K562 (cell line): ENCODE data around the gene CIAO2B. TPM values are rescaled to one million over a fixed set of nuclear protein-coding genes. Genes with fewer than 3 reads are reported as not detected.

Experiments used
- ATAC-seq: fragments of 200-7000 bp; cut with Tn5 transposase; 3 replicates; pipeline ENCODE4 v1.9.1; 2020; ENCODE audit warnings: moderate library complexity
- BruUV-seq: library from RNA; stranded (reverse); fragments of 400-500 nt; replicated peaks from 2 replicates; lab custom pipeline; 2021; lab: Mats Ljungman, UMichigan
- CTCF ChIA-PET: fragments of 300-600 bp; formaldehyde crosslinking; extraction: SDS; loops from one replicate; lab custom pipeline; 2021; ENCODE audit warnings: low intra/inter-chr PET ratio; lab: Yijun Ruan, JAX
- POLR2A ChIA-PET: fragments of 300-600, 350-650 bp; sonication (Branson Sonifier 250); formaldehyde crosslinking; extraction: SDS; loops from one replicate; lab custom pipeline; 2021; ENCODE audit warnings: antibody characterized with exemption, inconsistent platforms; lab: Yijun Ruan, JAX
- DNase-seq, 4 experiments: peaks; one replicate each; pipeline versions ENCODE4 v3.0.0 to v3.0.0-alpha.2; 2011 to 2018; ENCODE audit warnings: low spot score in 3 of 4, mixed read lengths in 3 of 4; ENCODE audit errors: extremely low read depth in 1 of 4
- FAIRE-seq: peaks from 2 replicates; lab custom pipeline; 2011; peaks lifted over from hg19 to GRCh38; lab: Jason Lieb, UNC
- H2AFZ ChIP-seq: 2 replicates; pipeline ENCODE4 v1.6.0; 2011; ENCODE audit warnings: low read depth, low read length, control low read depth, inconsistent platforms
- H3K27ac ChIP-seq: fragments of 200-600 bp; 3 replicates; pipeline ENCODE4 v1.8.0; 2011; ENCODE audit warnings: low read depth, mild to moderate bottlenecking, control low read depth, inconsistent platforms, low read length, moderate library complexity, mixed read lengths; ENCODE audit errors: extremely low read depth
- H3K27me3 ChIP-seq, 2 experiments: fragments of 300-600 bp in 1 of 2; 2 replicates in 1 of 2; 3 replicates in 1 of 2; pipeline versions ENCODE4 v1.6.0 to v1.8.0; 2011; ENCODE audit warnings: inconsistent platforms in 2 of 2, low read length in 2 of 2, mild to moderate bottlenecking in 1 of 2, mixed read lengths in 1 of 2, moderate library complexity in 1 of 2; ENCODE audit not compliant: control insufficient read depth in 2 of 2, insufficient read depth in 2 of 2
- H3K36me3 ChIP-seq: fragments of 300-600 bp; 3 replicates; pipeline ENCODE4 v1.8.0; 2011; ENCODE audit warnings: mild to moderate bottlenecking, low read length, inconsistent platforms; ENCODE audit not compliant: control insufficient read depth, insufficient read depth
- H3K4me1 ChIP-seq, 2 experiments: fragments of 200-600 bp in 1 of 2; replicated peaks in 1 of 2; 2 replicates in 1 of 2; 3 replicates in 1 of 2; pipeline versions ENCODE4 v1.5.1 to v1.8.0; 2011; ENCODE audit warnings: inconsistent platforms in 2 of 2, low read length in 2 of 2, mild to moderate bottlenecking in 1 of 2, mixed read lengths in 1 of 2, moderate library complexity in 1 of 2; ENCODE audit not compliant: control insufficient read depth in 2 of 2, insufficient read depth in 2 of 2
- H3K4me2 ChIP-seq: 2 replicates; pipeline ENCODE4 v1.6.1; 2011; ENCODE audit warnings: low read length, control low read depth, inconsistent platforms, mixed read lengths; ENCODE audit not compliant: insufficient read depth
- H3K4me3 ChIP-seq: fragments of 200-600 bp; sonication (generic), shearing (Covaris generic); 2 replicates; pipeline ENCODE4 v1.5.1; 2016; ENCODE audit warnings: control low read depth, inconsistent platforms
- H3K79me2 ChIP-seq: fragments of 200-600 bp; 3 replicates; pipeline ENCODE4 v1.8.0; 2011; ENCODE audit warnings: low read length, inconsistent platforms; ENCODE audit not compliant: control insufficient read depth, insufficient read depth
- H3K9ac ChIP-seq, 2 experiments: 2 replicates each; pipeline versions ENCODE4 v1.6.0 to v1.6.1; 2011; ENCODE audit warnings: low read depth in 2 of 2, low read length in 2 of 2, control low read depth in 1 of 2, inconsistent platforms in 1 of 2, mild to moderate bottlenecking in 1 of 2, mixed read lengths in 1 of 2; ENCODE audit not compliant: insufficient read depth in 1 of 2
- H3K9me1 ChIP-seq: one replicate; pipeline ENCODE4 v1.6.0; 2011; ENCODE audit warnings: inconsistent platforms, mild to moderate bottlenecking, low read length, moderate library complexity; ENCODE audit not compliant: control insufficient read depth, insufficient read depth
- H3K9me3 ChIP-seq: replicated peaks from 2 replicates; pipeline ENCODE4 v1.5.1; 2011; ENCODE audit warnings: low read depth, low read length, inconsistent platforms; ENCODE audit not compliant: control insufficient read depth, insufficient read depth
- H4K20me1 ChIP-seq: replicated peaks from 2 replicates; pipeline ENCODE4 v1.6.1; 2011; ENCODE audit warnings: low read length, inconsistent platforms, mixed read lengths; ENCODE audit not compliant: control insufficient read depth, insufficient read depth
- RBM25 ChIP-seq: fragments of 200-400 bp; formaldehyde crosslinking; IDR thresholded peaks from 2 replicates; pipeline ENCODE4 v1.6.1; 2018; ENCODE audit warnings: low read length, low read depth, moderate library complexity; ENCODE audit not compliant: severe bottlenecking
- ZNF121 ChIP-seq: sonication (generic); formaldehyde crosslinking; conservative IDR thresholded peaks from 2 replicates; pipeline ENCODE4 v1.8.0; 2022; ENCODE audit warnings: missing genetic modification reagents
- ZNF407 ChIP-seq: fragments of 450-650 bp; IDR thresholded peaks from 2 replicates; pipeline ENCODE4 v1.6.1; 2016; ENCODE audit warnings: low read depth
- ZNF41 ChIP-seq: fragments of 250-450 bp; sonication (Bioruptor Pico); conservative IDR thresholded peaks from 2 replicates; pipeline ENCODE4 v1.4.0; 2020; ENCODE audit warnings: mild to moderate bottlenecking
- ZNF511 ChIP-seq: sonication (generic); formaldehyde crosslinking; IDR thresholded peaks from 2 replicates; pipeline ENCODE4 v1.8.0; 2022; ENCODE audit warnings: mild to moderate bottlenecking, missing genetic modification reagents
- WGBS: fragments of 100-300 bp; shearing (Covaris generic); methylation state at CpG from one replicate; pipeline ENCODE4 v1.1.6; 2016; ENCODE audit warnings: low coverage, mixed read lengths; ENCODE audit not compliant: insufficient coverage; ENCODE audit errors: missing lambda C conversion rate; 5-methylcytosine and 5-hydroxymethylcytosine counted together
- in situ Hi-C: fragments of 300-500 bp; cut with MboI; formaldehyde crosslinking; loops from 4 replicates; pipeline ENCODE4 v1.15.0; 2018; ENCODE audit warnings: inconsistent platforms, mixed read lengths
- intact Hi-C: fragments of 100-400 bp; cut with micrococcal nuclease; formaldehyde crosslinking; loops from 2 replicates; pipeline ENCODE4 v1.14.2; 2022
- polyA plus RNA-seq, 8 experiments: library from polyadenylated mRNA; depleted of rRNA in 4 of 8; stranded (reverse) in 5 of 8; unstranded in 3 of 8; fragments of >200 nt; fragmentation: Nextera tagmentation in 2 of 8; fragmentation: Illumina TruSeq in 1 of 8; extraction: Ambion mirVana in 2 of 8; extraction: Trizol in 1 of 8; gene quantifications; 2 replicates each; pipeline versions ENCODE4 v1.2.1 to v1.2.3, GENCODE V29; 2011 to 2014; ENCODE audit warnings: inconsistent platforms in 1 of 8, missing spikeins in 1 of 8
- total RNA-seq, 7 experiments: library from RNA; depleted of rRNA in 6 of 7; stranded (reverse); fragments of >200 nt in 6 of 7; fragmentation: Illumina TruSeq in 2 of 7; extraction: Trizol in 2 of 7; gene quantifications; 2 replicates each; pipeline versions ENCODE4 v1.2.1 to v1.2.3, GENCODE V29; 2011 to 2021; ENCODE audit warnings: low replicate concordance in 1 of 7

CIAO2B gene
- total and polyA plus RNA-seq, 9 of the 15 experiments (the other 6 are each of a cell fraction or from before 2014, with no cell fraction given): 86.8 to 182 (median 113) TPM

GRCh38 chr16:66946541-66946940, 12.3 kb upstream of the CIAO2B start (continued):
- TF ChIP-seq ZNF41 (CRISPR knock-in tag): no peak
- TF ChIP-seq ZNF511 (CRISPR knock-in tag): no peak

GRCh38 chr16:66945939-66946338, 11.7 kb upstream of the CIAO2B start:
- no peak for ATAC-seq
- WGBS: 46% methylated on average over 4 of the region's 4 CpGs
- in situ Hi-C loops: no loop called here
- H3K27ac ChIP-seq: no peak overlapping the region
- no peaks in the 10 kb centered on the region for H3K9me3 ChIP-seq
- TF ChIP-seq ZNF121 (CRISPR knock-in tag) (peak; percentile 54), ZNF407 (no peak), RBM25 (peak; percentile 11)
- TF ChIP-seq, all 486 proteins: peak for 2
- intact Hi-C loops: loop anchor here (2.0 to 5.0 kb wide), 3 partner anchors 31 to 156 kb away; no protein-coding TSS in a partner anchor
- Histone ChIP-seq H4K20me1 (no peaks in the 10 kb centered on the region), H3K27me3 (no peaks in the 10 kb centered on the region), H2AFZ (no peak overlapping the region), H3K4me2 (no peak overlapping the region), H3K9ac (no peak overlapping the region), H3K4me3 (no peak overlapping the region), H3K36me3 (peaks cover 30% of the 10 kb centered on the region; the same call in 2 of the 3 replicates), H3K4me1 (peaks cover 0 to 16% of the 10 kb centered on the region in 2 experiments; a peak in 1 of 5 replicates), H3K9me1 (no peaks in the 10 kb centered on the region), H3K79me2 (no peaks in the 10 kb centered on the region)
- ChIA-PET CTCF (interaction anchor here (2.4 kb wide), 1 partner anchor 155 kb away, joined by 9 read pairs; no protein-coding TSS in a partner anchor), POLR2A (no interaction called here)
- FAIRE-seq (no peak), DNase-seq (no peak)
- no TSS peak for BruUV-seq
